ENCODE data around the gene SLC45A2.
"Not testable (repeated sequence)": the region's sequence is repeated elsewhere in the genome, so short reads cannot be mapped to it uniquely, and the experiment has no call there.

The SLC45A2 gene

DNA sequence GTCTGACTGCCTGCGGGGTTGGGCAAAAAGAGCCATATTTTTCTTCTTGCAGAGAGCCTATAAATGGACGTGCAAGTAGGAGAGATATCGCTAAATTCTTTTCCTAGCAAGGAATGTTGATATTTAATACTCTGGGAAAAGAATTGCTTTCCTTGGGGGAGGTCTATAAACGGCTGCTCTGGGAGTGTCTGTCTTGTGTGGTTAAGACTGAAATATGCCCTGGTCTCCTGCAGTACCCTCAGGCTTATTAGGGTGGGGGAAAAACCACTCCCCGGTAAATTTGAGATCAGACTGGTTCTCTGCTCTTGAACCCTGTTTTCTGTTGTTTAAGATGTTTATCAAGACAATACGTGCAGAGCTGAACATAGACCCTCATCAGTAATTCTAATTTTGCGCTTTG, 78.2 kb downstream of the SLC45A2 start:
- DNase-seq: not testable (repeated sequence)

DNA sequence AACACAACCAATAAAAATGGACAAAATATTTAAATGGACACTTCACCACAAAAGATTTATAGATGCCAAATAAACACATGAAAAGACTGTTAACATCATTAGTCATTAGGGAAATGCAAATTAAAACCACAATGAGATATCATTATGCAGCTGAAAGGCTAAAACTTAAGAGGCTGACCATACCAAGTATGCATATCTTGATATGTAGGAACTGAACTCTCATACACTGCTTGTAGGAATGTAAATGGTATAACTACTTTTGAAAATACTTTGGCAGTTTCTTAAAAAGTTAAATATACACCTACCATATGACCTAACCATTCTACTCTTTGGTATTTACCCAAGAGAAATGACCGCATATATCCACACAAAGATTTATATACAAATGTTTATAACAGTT, 79.1 kb downstream of the SLC45A2 start:
- DNase-seq: no peak

DNA sequence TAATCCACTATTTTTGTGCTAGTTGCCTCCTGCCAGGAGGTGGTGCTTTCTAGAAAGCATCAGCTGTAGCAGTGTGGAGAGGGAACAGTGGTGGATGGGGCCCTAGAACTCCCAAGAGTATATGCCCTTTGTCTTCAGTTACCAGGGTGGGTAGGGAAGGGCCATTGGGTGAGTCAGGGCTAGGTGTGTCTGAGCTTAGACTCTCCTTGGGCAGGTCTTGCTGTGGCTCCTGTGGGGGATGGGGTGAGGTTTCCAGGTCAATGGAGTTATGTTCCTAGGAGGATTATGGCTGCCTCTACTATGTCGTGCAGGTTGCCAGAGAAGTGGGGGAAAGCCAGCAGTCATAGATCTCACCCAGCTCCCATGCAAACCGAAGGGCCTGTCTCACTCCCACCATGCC, 81.4 kb downstream of the SLC45A2 start:
- DNase-seq: no peak

GRCh38 chr5:33901156-33901555, 83.3 kb downstream of the SLC45A2 start:
- DNase-seq: no peak
